RWPE2 (cell line): Measurements from ENCODE around the gene SP3.

Experiments
- ATAC-seq: fragments of 200-7000 bp; cut with Tn5 transposase; 3 replicates; pipeline ENCODE4 v1.9.1; 2021; ENCODE audit warnings: low read depth
- DNase-seq: peaks from one replicate; pipeline ENCODE4 v3.0.0-alpha.2; 2020; ENCODE audit warnings: low spot score
- H3K27ac ChIP-seq: fragments of 450-650 bp; 2 replicates; pipeline ENCODE4 v1.5.1; 2017; ENCODE audit warnings: mild to moderate bottlenecking; ENCODE audit not compliant: poor library complexity, severe bottlenecking
- H3K27me3 ChIP-seq: fragments of 250-450 bp; sonication (Bioruptor Pico); 2 replicates; pipeline ENCODE4 v1.5.1; 2021; ENCODE audit warnings: mild to moderate bottlenecking, moderate library complexity; ENCODE audit not compliant: insufficient read depth, poor library complexity, severe bottlenecking
- H3K36me3 ChIP-seq: fragments of 250-450 bp; sonication (Bioruptor Pico); 2 replicates; pipeline ENCODE4 v1.5.1; 2020; ENCODE audit warnings: low read depth, mild to moderate bottlenecking, moderate library complexity
- H3K4me1 ChIP-seq: fragments of 250-450 bp; sonication (Bioruptor Pico); 2 replicates; pipeline ENCODE4 v1.5.1; 2021; ENCODE audit warnings: mild to moderate bottlenecking, moderate library complexity; ENCODE audit not compliant: insufficient read depth, poor library complexity, severe bottlenecking
- H3K4me3 ChIP-seq: fragments of 250-450 bp; sonication (Bioruptor Pico); 2 replicates; pipeline ENCODE4 v1.5.1; 2021; ENCODE audit warnings: mild to moderate bottlenecking, moderate library complexity; ENCODE audit not compliant: severe bottlenecking
- H3K9me3 ChIP-seq: fragments of 250-450 bp; sonication (Bioruptor Pico); 2 replicates; pipeline ENCODE4 v1.5.1; 2021; ENCODE audit warnings: mild to moderate bottlenecking, moderate library complexity; ENCODE audit not compliant: severe bottlenecking
- CTCF ChIP-seq: fragments of 450-650 bp; IDR thresholded peaks from one replicate; pipeline ENCODE4 v1.5.1; 2017; ENCODE audit warnings: mild to moderate bottlenecking, moderate library complexity; ENCODE audit not compliant: poor library complexity, severe bottlenecking

Gene SP3

GRCh38 chr2:173965372-173966025 lies at the start of gene SP3:
Gene SP3, minus strand, starts transcription at chr2:173965373. Its CDS starts 202 bp downstream, at chr2:173965171.
- TF ChIP-seq CTCF, result no peak
- Histone ChIP-seq H3K27ac (peak within 1 kb of the TSS; percentile 98), H3K9me3 (peaks cover 4% of the 10 kb centered on the region), H3K4me3 (peak within 1 kb of the TSS; percentile 52), H3K27me3 (no peaks in the 10 kb centered on the region), H3K4me1 (peaks cover 11% of the 10 kb centered on the region), H3K36me3 (peaks cover 21% of the 10 kb centered on the region)
- ATAC-seq (peak; percentile 81), DNase-seq (peak; percentile 96)

GRCh38 chr2:174014699-174015070 lies 49.5 kb upstream of the SP3 start:
- Histone ChIP-seq H3K27ac (no peak overlapping the region), H3K4me1 (no peaks in the 10 kb centered on the region), H3K27me3 (no peaks in the 10 kb centered on the region), H3K4me3 (no peak overlapping the region), H3K36me3 (no peaks in the 10 kb centered on the region), H3K9me3 (no peaks in the 10 kb centered on the region)
- ATAC-seq (no peak), DNase-seq (no peak)
- no peak for TF ChIP-seq CTCF

GRCh38 chr2:174014011-174014698 lies 49.0 kb upstream of the SP3 start:
- no peak for TF ChIP-seq CTCF
- no peak overlapping the region for H3K4me3 ChIP-seq
- no peak overlapping the region for H3K27ac ChIP-seq
- no peak for DNase-seq
- H3K4me1 ChIP-seq, result no peaks in the 10 kb centered on the region
- no peaks in the 10 kb centered on the region for H3K27me3 ChIP-seq
- no peaks in the 10 kb centered on the region for H3K36me3 ChIP-seq
- H3K9me3 ChIP-seq, result no peaks in the 10 kb centered on the region
- no peak for ATAC-seq

GRCh38 chr2:174013315-174013751 lies 48.2 kb upstream of the SP3 start:
- Histone ChIP-seq H3K27ac (no peak overlapping the region), H3K4me3 (no peak overlapping the region), H3K9me3 (no peaks in the 10 kb centered on the region), H3K36me3 (no peaks in the 10 kb centered on the region), H3K4me1 (no peaks in the 10 kb centered on the region), H3K27me3 (no peaks in the 10 kb centered on the region)
- TF ChIP-seq CTCF, result no peak
- ATAC-seq, result no peak
- no peak for DNase-seq
